ENCODE data around the gene SLAMF8.

DNA sequence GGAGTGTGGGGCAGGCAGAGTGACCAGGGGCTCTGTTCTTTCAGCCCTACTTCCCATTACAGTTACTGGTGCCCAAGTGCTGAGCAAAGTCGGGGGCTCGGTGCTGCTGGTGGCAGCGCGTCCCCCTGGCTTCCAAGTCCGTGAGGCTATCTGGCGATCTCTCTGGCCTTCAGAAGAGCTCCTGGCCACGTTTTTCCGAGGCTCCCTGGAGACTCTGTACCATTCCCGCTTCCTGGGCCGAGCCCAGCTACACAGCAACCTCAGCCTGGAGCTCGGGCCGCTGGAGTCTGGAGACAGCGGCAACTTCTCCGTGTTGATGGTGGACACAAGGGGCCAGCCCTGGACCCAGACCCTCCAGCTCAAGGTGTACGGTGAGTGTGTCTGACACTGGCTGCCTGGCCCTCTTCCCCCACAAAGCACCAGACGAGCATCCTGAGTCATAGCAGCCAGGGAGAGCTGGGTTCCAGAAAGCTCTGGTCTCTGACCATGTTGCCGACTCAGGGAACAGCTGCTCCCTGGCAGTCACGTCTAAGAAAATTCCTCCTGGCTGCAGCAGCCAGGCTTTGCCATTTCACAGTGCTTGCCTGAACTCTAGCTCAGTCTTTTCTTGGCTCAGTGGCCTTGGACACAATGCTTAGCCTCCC, 3.3 kb downstream of the SLAMF8 start:
- TF ChIP-seq, protein P1, sequence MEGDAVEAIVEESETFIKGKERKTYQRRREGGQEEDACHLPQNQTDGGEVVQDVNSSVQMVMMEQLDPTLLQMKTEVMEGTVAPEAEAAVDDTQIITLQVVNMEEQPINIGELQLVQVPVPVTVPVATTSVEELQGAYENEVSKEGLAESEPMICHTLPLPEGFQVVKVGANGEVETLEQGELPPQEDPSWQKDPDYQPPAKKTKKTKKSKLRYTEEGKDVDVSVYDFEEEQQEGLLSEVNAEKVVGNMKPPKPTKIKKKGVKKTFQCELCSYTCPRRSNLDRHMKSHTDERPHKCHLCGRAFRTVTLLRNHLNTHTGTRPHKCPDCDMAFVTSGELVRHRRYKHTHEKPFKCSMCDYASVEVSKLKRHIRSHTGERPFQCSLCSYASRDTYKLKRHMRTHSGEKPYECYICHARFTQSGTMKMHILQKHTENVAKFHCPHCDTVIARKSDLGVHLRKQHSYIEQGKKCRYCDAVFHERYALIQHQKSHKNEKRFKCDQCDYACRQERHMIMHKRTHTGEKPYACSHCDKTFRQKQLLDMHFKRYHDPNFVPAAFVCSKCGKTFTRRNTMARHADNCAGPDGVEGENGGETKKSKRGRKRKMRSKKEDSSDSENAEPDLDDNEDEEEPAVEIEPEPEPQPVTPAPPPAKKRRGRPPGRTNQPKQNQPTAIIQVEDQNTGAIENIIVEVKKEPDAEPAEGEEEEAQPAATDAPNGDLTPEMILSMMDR (IDR thresholded peaks at IDR 0.05), result no peak
- TF ChIP-seq POLR2A (IDR thresholded peaks at IDR 0.05), result no peak
- no peak for TF ChIP-seq EP300 (IDR thresholded peaks at IDR 0.05)
- no peak for TF ChIP-seq POLR2AphosphoS5 (IDR thresholded peaks at IDR 0.05)

All from sigmoid colon (tissue), 4 donors.